NB4 (cell line): ENCODE measurements around the gene ITM2A.

Source experiments
- POLR2A ChIP-seq: IDR thresholded peaks from 2 replicates; pipeline ENCODE4 v1.6.1; 2011; ENCODE audit warnings: mild to moderate bottlenecking; ENCODE audit not compliant: insufficient read length; ENCODE audit errors: extremely low read depth
- TF ChIP-seq, protein P1 (sequence below): IDR thresholded peaks from one replicate; pipeline ENCODE4 v1.5.1; 2012; ENCODE audit warnings: low read depth, low read length
- TF ChIP-seq, protein P2 (sequence below): IDR thresholded peaks from 2 replicates; pipeline ENCODE4 v1.6.1; 2011; ENCODE audit warnings: low read depth, low read length

DNA sequence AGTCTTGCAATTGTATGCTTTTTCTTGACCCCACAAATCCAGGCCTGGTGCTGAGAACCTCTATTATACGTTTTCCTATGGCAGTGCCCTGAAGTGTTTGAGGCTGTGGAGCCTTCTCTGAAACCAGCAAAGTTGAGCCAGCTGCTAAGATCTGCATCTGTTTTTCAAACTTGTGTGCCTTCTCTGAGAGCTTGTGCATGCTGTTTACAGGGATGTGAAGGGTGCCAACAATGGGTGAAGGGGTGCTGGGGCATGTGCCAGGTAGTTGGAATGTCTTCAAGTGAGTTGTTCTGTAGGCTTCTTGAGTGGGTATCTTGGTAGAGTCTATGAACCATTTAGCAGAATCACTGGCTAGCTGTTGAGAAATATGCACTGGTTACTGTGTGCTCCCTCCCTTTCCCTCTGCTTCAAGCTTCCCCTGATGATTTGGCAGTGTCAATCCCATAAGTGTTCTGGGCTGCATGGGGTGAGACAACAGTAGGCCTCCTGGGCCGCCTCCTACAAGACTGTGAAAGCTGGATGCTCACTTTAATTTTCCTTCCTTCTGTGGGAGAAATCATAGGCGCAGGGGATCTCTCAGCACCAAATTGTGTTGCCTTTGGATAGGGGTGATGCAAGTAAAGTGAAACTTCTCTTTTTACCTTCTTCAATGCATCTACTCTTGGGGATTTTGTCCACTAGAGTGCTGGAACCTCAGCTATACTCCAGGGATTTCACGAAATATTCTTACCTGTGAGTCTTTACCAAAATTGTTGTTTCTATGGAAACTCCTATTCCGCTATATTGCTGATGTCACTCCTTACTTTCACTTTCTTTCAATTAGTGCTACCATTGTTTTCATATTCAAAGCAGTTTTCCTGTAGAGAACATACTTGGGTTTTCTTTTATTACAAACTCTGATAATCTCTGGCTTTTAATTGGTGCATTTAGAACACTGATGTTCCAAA, 30.0 kb downstream of the ITM2A start:
- TF ChIP-seq, protein P1, sequence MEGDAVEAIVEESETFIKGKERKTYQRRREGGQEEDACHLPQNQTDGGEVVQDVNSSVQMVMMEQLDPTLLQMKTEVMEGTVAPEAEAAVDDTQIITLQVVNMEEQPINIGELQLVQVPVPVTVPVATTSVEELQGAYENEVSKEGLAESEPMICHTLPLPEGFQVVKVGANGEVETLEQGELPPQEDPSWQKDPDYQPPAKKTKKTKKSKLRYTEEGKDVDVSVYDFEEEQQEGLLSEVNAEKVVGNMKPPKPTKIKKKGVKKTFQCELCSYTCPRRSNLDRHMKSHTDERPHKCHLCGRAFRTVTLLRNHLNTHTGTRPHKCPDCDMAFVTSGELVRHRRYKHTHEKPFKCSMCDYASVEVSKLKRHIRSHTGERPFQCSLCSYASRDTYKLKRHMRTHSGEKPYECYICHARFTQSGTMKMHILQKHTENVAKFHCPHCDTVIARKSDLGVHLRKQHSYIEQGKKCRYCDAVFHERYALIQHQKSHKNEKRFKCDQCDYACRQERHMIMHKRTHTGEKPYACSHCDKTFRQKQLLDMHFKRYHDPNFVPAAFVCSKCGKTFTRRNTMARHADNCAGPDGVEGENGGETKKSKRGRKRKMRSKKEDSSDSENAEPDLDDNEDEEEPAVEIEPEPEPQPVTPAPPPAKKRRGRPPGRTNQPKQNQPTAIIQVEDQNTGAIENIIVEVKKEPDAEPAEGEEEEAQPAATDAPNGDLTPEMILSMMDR = no peak
- TF ChIP-seq, protein P2, sequence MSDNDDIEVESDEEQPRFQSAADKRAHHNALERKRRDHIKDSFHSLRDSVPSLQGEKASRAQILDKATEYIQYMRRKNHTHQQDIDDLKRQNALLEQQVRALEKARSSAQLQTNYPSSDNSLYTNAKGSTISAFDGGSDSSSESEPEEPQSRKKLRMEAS = no peak
- no peak for TF ChIP-seq POLR2A
